Mucosa of descending colon (tissue), 3 donors: ENCODE results near the gene EXOC6. TPM values are rescaled to one million over a fixed set of nuclear protein-coding genes. Genes with fewer than 3 reads are reported as not detected.
A peak's percentile ranks its signal among the peaks of the same experiment; 100 is the strongest.

Experiments
- ATAC-seq: fragments of 200-7000 bp; cut with Tn5 transposase; one replicate; pipeline ENCODE4 v1.9.1; 2020; ENCODE audit warnings: mild to moderate bottlenecking, moderate library complexity
- DNase-seq, 3 donors: peaks; one replicate each; pipeline ENCODE4 v3.0.0-alpha.2; 2020
- H3K36me3 ChIP-seq: fragments of 200-600 bp; one replicate; pipeline ENCODE4 v1.8.0; 2021; ENCODE audit warnings: low read depth, mild to moderate bottlenecking
- H3K4me1 ChIP-seq: fragments of 200-600 bp; one replicate; pipeline ENCODE4 v1.8.0; 2021; ENCODE audit warnings: low read depth, mild to moderate bottlenecking
- H3K4me3 ChIP-seq: fragments of 200-600 bp; one replicate; pipeline ENCODE4 v1.8.0; 2021; ENCODE audit warnings: mild to moderate bottlenecking
- H3K9me3 ChIP-seq: fragments of 200-600 bp; one replicate; pipeline ENCODE4 v1.8.0; 2021; ENCODE audit warnings: mild to moderate bottlenecking
- CTCF ChIP-seq: fragments of 200-600 bp; IDR thresholded peaks from one replicate; pipeline ENCODE4 v1.8.0; 2022; ENCODE audit warnings: antibody characterized with exemption, mild to moderate bottlenecking
- intact Hi-C, 2 donors: fragments of 100-400 bp; cut with DNase I in 1 of 2; cut with micrococcal nuclease in 1 of 2; formaldehyde crosslinking; loops; one replicate each; pipeline versions ENCODE4 v1.11.0 to v1.11.1; 2022; cut with DNase I, micrococcal nuclease
- total RNA-seq, 3 donors: library from RNA; stranded (reverse); fragmentation: NEBNext Ultra II Directional in 2 of 3; extraction: Animal tissue kit (Norgen Biotek cat#: 25700) in 2 of 3; gene quantifications; one replicate each; pipeline versions ENCODE4 v1.2.1 to v1.2.4, GENCODE V29; 2021 to 2023
- donor health status: DM: no; HTN: no; CAD: no; lungs with moderate emphysema.
- donor health status: DM: no; HTN: no; CAD: no.
- donor health status: DM: no; HTN: yes; CAD: no.

Gene EXOC6
- total RNA-seq, 3 donors from 2014 or later: 12.7 to 13.9 (median 13.1) TPM

- TF ChIP-seq CTCF: no peak
- no peaks in the 10 kb centered on the region for H3K9me3 ChIP-seq
- DNase-seq (no peak), ATAC-seq (no peak)
- no peaks in the 10 kb centered on the region for H3K36me3 ChIP-seq
- H3K4me1 ChIP-seq: peaks cover 5% of the 10 kb centered on the region
- intact Hi-C loops: no loop called here
- no peak overlapping the region for H3K4me3 ChIP-seq
These were observed 14.0 kb upstream of the EXOC6 start for GRCh38 chr10:92834331-92834730.

GRCh38 chr10:92834986-92835385, 13.3 kb upstream of the EXOC6 start:
- TF ChIP-seq CTCF: no peak
- intact Hi-C loops: no loop called here

GRCh38 chr10:92837456-92837855, 10.9 kb upstream of the EXOC6 start:
- Histone ChIP-seq H3K4me3 (no peak overlapping the region), H3K36me3 (no peaks in the 10 kb centered on the region), H3K4me1 (peaks cover 10% of the 10 kb centered on the region), H3K9me3 (no peaks in the 10 kb centered on the region)
- no peak for ATAC-seq
- no peak for TF ChIP-seq CTCF
- intact Hi-C loops: no loop called here
- DNase-seq: no peak

More at GRCh38 chr10:92834986-92835385, 13.3 kb upstream of the EXOC6 start:
- no peak overlapping the region for H3K4me3 ChIP-seq
- ATAC-seq (no peak), DNase-seq (no peak)
- no peaks in the 10 kb centered on the region for H3K36me3 ChIP-seq
- peaks cover 10% of the 10 kb centered on the region for H3K4me1 ChIP-seq
- H3K9me3 ChIP-seq: no peaks in the 10 kb centered on the region

- peak; percentile 34 for TF ChIP-seq CTCF
- H3K9me3 ChIP-seq: no peaks in the 10 kb centered on the region
- peak; percentile 80 for ATAC-seq
- intact Hi-C loops: no loop called here
- DNase-seq: peak; percentile 70 to 80 (median 78)
- no peak overlapping the region for H3K4me3 ChIP-seq
- no peaks in the 10 kb centered on the region for H3K36me3 ChIP-seq
- H3K4me1 ChIP-seq: peaks cover 18% of the 10 kb centered on the region
These were observed 8.9 kb upstream of the EXOC6 start for GRCh38 chr10:92839191-92840085.

GRCh38 chr10:92844746-92845145, 3.6 kb upstream of the EXOC6 start:
- Histone ChIP-seq H3K4me1 (peaks cover 16% of the 10 kb centered on the region), H3K36me3 (no peaks in the 10 kb centered on the region), H3K4me3 (no peak overlapping the region), H3K9me3 (no peaks in the 10 kb centered on the region)
- ATAC-seq (no peak), DNase-seq (no peak)
- intact Hi-C loops: no loop called here
- no peak for TF ChIP-seq CTCF
